ENCODE measurements around the gene BACE1-AS.
"Not testable (repeated sequence)": the region's sequence is repeated elsewhere in the genome, so short reads cannot be mapped to it uniquely, and the experiment has no call there.

The BACE1-AS gene

DNA sequence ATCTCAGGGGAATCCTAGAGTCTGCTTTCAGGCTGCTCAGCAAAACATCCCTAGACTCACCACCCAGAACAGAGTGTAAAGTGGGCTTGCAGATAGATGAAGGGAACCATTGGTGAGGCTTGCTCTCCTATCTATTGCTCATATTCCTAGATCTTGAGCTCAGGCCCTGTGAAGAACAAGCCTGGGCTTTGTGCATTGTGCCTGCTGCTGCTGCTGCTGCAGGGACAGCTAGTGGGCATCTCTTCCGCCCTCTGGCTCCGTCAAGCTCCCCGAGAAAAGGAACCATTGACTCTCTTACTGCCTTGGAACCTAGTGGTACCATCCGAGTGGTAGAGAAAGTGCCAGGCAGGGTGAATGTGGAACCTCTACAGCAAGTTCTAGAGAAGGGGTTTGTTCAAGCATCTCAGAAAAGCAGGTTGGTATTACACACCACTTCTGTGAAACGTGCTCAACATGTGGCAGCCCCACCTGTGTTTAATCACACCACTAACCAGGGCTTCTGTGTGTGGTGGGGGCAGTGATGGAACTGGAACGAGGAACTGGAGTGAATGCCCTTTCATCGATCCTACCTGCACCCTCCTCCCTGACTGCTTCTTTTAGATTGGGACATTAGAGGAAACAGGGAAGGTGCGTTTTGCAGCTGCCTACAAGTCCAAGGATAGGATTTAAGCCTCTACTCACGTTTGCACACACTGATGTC, 4.4 kb downstream of the BACE1-AS start:
- no peak for DNase-seq

DNA sequence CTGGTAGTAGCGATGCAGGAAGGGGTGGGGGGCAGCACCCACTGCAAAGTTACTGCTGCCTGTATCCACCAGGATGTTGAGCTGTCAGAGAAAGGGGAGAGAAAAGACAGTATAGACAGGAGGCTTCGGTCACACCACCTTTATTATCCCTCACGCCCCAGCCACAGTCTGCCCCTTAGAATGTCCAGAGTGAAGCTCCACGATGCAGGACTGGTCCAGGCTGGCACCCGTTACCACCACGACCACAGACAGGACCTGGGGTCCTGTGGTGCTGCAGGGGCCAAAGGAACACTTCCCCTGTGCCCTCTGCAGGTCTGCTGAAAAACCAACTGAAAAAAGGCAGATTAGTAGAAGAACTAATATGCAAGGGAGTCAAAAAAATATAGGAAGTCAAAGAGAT, 5.7 kb downstream of the BACE1-AS start:
- DNase-seq = no peak

DNA sequence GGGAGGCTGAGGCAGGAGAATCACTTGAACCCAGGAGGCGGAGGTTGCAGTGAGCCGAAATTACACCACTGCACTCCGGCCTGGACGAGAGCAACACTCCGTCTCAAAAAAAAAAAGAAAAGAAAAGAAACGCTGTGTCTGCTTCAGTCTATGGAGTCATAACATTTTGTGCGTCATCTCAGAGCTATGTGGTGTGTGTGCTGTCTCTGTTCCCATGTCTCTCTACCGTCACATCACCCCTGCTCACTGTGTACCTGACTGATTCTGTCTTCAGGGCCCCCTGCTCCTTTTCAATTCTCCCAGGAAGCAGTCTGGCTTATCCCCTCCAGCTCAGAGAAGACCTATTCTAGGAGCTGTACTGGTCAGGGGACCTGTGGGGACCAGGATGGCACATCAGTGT, 7.0 kb downstream of the BACE1-AS start:
- no peak for DNase-seq

DNA sequence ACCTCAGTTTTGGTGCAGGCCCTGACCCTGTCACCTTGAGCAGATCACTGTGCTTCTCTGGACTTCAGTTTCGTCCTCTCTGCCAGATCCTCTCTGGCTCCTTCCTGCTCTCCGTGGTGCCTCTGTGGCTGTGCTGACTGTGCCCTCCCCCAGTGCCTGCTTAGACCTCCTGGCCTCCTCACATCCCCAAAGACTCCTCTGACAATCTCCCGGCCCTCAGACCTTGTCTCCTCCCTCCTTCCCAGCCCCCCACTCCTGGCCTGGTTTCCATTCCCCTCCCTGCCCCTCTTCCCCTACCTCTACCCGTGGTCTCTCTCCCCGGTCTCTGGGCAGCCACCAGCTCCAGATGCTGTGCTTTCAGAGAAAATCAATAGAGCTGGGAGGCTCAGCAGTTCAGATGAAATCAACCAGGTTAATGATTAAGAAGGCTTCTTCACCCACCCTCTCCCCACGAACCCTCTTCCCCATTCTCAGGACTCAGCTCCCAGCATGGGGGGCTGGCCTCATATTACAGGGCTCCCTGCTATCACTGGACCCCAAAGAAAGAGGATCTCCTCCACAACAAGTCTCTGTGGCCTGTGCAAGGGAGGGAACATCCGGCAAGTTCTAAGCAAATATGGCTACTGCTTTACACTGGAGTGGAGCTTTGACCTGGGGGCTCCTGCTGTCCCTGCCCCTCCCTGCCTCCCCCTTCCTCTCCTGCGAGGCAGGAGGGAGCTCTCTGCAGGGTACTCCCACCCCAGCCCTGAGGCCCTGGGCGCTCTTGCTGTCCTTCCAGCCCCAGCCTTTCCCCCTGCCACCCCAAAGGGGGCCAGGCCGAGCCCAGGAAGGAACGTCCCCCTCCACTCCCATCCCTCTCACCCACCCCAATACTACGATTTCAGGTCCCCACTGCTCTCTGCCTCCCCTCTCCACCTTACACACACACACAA, 8.5 kb downstream of the BACE1-AS start:
- no peak for DNase-seq

DNA sequence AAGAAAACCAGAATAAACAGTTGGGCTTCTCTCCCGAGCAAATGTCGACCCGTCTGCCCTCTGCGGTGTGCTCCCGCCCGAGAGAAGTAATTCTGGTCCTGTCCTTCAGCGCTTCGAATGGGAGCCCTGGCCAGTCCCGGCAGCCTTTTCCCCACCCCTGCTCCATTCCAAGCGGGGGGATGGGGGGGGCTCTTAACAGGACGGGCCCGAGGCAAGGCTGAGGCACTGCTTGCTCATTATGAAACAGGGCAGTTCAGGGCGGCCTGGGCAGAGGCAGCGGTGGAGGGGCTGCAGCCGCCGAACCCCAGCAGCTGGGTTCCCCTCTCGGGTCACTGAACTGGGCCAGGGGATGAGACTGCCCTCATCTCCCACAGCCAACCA, 9.1 kb downstream of the BACE1-AS start:
- DNase-seq = no peak

DNA sequence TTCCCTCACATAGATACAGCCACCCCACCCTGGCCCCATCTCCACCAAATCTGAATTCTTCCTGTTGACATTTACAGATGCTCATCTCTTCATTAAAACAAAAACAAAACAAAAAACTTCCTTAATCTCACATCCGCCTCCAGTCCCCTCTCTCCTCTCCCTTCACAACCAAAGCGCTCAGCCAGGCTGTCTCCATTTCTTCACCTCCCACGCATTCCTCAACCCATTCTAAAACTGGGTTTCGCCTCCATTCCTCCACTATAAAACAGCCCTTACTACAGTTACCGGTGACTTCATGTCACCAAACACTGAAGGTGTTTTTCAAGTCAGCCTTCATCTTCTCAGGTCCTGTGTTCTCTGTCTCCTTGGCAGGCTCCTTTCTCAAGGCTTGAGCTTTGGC, 9.6 kb downstream of the BACE1-AS start:
- no peak for DNase-seq

DNA sequence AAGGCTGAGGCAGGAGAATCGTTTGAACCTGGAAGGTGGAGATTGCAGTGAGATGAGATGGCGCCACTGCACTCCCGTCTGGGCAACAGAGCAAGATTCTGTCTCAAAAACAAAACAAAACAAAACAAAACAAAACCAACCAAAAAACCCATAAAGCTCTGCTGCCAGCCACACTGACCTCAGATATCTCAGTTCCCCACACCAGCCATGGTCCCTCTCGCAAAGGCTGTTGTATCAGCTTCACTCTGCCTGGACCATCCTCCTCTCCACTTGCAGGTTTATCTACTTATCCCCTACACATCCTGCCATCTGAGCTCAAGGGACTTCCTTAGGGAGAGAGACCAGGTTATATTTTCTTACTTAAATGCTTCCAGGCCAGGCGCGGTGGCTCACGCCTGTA, 11.1 kb downstream of the BACE1-AS start:
- DNase-seq = no peak

DNA sequence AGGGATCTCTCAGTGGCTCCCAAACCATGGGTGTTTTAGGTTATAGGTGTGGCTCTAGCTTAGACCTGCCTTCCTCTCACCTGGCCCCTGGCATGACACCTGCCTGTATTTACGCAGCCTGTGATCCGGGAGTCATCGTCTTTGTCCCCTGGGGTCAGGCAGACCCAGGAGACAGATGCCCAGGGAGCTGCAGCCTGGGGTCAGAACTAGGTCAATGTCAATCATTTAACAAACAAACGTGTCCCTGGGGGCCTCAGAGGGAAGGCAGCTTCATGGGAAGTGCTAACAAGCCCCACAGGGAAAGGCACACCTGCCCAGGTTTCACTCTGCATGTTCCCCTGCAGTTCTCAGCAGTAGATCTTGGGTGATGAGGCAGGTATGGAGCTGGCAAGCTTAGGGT, 12.0 kb downstream of the BACE1-AS start:
- no peak for DNase-seq

DNA sequence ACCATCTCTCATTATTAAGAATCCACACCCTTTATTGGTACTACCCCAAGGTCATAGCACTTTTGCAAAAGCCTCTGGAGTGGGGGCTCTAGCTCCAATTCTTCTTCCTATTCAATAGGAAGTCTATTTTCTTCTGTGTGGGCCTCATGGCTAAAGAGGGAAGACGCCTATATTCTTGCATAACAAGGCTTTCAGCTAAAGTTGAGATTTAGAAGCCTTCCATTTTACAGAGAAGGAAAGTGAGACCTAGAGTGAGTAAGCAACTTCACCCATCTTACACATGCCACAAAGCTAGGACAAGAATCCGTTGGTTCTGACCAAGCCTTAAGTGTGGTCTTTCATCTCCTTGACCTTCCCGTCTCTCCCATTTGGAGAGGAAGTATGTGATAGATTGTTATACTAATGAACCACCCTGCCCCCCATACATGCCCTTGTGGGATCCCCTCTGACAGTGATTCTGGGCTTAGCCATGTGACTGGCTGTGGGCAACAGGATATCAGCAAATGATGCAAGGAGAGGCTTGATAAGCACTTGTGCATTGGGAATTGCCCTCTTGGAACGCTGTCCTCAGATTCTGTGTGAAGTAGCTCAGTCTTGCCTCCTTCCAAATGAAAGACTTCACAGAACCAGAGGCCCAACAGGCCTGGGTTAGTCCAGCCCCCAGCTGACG, 12.6 kb downstream of the BACE1-AS start:
- no peak for DNase-seq

DNA sequence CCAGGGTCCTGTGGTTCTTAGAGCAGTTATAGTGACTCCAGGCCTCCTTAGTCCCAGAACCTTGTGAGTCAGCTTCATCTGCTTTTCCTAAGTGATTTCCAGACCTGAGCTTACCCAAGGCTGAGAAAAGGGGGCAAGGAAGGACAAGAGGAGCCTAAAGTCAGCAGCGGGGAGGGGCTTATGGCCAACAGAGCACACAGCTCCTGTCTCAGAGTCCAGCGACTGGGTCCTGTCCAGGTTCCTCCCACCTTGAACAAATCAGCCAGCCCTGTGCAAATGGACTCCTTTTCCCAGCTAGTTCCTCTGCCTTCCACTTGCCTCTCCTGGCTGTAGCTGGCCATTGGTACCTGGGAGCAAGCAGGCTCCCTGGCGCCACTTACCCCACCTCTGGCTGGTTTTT, 14.0 kb downstream of the BACE1-AS start:
- DNase-seq = no peak

DNA sequence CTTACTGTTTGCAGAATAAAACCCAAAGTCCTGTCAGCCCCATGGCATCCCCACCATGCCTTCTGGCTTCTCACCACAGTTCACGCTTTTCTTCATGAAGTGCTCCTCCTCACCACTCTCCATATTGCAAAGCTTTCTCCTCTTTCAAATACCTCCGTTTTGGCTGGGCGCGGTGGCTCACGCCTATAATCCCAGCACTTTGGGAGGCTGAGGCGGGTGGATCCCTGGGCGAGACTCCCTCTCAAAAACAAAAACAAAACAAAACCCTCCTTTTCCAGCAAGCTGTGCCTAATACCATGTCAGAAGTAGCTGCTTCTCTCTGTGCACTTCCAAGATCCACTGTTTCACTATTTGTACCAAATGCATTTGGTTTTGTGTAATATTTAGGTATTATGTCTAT, 18.2 kb downstream of the BACE1-AS start:
- no peak for DNase-seq

DNA sequence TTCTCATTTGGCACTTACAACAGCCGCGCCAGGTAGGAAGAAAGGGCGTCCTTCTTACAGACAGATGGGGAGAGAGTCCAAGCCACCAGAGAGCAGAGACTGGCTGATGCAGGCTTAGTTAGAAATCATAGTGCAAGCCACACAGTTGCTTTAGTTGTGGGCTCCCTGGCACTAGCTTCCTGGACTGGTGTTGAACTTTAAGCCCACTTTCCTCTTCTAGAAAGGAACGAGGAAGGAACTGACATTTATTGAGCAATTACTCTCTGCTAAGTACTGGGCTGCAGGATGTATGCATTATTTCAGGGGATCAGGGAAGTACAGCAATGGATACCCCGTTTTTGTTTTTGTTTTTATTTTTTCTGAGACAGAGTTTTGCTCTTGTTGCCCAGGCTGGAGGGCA, 21.9 kb downstream of the BACE1-AS start:
- DNase-seq = no peak

DNA sequence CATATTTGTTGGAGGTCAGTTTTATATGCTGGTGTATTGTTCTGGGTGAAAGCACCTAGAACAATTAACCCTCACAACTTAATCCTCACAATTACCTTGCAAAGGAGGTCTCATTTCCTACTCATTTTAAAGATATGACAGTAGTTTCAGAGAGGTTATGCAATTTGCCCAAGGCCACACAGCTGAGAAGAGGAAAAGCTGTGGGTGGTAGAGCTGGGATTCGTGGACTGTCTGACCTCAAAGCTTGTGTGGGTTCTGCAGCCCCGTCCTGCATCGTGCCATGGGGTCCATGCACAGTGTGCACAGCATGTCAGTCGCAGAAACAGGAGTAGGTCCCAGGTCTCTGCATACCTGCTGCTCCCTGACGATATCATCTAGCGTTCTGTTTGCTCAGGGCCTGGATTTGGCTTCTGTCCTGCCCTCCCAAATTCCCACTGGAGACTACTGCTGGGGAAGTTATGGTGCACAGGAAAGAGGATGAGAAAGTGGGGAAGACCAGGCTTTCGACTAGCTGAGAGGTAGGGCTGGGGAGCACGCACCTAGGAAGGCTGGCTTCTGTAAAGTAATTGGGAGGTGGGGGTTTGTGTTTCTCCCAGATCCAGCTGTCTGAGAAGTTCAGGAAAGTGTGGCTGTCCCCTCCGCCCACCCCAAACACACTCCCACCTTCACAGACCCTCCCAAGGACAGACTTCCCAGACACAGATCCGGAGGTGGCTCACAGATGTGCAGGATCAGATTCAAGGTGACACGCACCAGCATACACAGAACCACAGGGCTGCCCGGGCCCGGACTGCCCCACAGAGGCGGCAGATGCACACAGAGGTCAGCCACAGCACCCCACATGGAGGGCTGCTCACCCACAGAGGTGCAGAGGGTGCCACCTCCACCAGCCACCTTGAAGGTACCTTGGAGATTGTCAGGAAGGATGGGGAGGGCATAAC, 23.0 kb downstream of the BACE1-AS start:
- DNase-seq = no peak

DNA sequence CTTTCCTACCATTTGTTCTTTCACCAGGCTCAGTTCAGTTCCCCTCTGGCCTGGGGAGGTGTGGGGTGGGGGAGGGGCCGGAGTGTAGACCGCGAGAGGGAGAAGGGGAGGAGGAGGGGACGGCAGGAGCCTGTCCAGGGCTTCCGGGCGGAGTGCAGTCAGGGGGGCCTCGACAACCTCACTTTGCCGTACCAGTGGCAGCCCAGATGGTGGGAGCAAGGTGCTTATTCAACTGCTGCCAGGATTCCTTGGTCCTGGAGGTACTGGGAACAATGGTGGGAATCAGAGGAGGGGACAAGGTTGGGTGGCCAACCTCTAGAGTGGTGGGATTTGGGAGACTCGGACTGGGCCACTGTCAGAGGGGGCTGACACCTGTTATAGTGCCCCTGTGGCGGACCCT, 23.7 kb downstream of the BACE1-AS start:
- DNase-seq = no peak

DNA sequence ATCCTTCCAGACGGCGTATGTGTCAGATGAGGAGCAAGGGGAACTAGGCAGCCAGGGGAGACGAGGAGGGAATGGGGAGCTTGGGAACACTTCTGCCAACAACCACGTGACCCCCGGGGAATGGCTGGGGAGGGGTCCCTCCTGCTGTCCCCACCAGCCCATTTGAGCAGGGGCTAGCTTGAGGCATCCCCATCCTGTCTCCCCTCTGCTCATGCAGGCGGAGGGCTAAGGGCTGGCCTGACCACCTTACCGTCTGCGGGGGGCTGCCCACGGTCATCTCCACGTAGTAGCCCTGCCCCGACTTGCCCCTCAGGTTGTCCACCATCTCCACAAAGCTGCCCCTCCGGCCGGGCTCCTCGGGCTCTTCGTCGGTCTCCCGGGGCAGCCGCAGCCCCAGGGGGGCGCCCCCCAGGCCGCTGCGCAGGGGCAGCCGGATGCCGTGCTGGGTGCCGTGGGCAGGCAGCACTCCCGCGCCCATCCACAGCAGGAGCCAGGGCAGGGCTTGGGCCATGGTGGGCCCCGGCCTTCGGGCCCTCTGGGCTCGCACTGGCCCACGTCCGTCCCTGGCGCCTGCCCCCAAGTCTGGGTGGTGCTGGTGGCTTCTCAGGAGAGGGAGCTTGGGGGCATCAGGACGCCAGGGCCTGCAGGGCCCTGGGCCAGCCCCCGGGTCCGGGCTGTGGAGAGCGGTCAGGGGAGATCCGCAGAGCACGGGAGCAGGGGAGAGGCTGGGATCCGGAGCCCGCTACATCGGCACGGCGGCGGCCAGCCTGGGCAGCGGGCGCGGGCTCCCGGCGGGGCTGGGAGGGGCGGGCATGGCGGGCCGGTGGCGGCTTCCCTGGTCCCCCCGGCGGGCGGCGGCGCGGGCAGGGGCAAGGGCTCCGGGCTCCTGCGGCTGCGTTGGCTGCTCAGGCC, 24.4 kb downstream of the BACE1-AS start:
- DNase-seq = no peak

DNA sequence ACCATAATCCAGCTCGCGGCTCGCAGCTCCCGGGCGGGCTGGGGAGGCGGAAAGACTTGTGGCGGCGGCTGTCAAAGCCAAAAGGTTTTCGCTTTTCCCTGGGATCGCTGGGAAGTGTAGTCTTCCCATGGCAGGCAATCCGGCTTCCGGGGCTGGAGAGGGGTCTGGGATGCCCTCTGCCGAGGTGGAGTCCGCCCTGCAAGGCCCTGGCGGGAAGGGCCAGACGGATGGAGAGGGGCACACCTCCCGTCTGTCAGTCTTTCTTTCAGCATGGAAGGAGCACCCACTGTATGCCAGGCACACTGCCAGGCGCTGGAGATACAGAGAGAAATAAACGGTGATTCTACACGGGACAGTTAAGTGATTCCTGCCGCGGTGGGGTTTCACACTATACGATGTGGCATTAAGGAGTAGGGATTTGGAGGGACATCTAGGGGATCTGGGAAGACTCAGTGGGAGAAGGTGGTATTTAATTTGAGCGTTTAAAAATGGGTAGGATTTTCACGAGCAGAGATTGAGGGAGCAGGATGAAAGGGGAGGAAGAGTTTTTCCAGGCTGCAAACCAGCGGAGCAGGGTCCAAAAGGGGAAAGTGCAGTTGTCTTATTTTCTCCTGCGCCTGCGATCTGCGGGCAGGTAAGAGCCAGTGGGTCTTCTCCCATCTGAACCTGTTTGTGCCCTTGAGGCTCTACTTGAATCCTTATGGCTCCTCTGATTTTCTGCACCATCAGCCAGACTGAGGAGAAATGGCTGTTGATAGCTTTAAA, 25.2 kb downstream of the BACE1-AS start, which contains the start of gene BACE1:
Gene BACE1 (minus strand): TSS at position 60 of the 765 bp plus-strand sequence. CDS start 461 bp downstream, outside the sequence.
- DNase-seq = no peak

DNA sequence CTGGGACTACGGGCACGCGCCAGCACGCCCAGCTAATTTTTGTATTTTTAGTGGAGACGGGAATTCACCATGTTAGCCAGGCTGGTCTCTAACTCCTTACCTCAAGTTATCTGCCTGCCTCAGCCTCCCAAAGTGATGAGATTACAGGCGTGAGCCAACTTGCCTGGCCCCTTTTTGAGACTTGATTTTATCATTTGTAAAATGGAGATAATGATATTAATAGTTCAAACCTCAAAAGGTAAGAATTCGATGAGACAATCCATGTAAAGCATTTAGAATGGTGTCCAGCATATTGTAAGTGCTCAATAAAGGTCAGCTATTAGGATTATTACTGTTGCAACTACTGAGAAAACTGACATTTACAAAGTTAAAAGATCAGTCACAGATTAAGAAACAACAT, 27.6 kb downstream of the BACE1-AS start:
- DNase-seq = no peak

DNA sequence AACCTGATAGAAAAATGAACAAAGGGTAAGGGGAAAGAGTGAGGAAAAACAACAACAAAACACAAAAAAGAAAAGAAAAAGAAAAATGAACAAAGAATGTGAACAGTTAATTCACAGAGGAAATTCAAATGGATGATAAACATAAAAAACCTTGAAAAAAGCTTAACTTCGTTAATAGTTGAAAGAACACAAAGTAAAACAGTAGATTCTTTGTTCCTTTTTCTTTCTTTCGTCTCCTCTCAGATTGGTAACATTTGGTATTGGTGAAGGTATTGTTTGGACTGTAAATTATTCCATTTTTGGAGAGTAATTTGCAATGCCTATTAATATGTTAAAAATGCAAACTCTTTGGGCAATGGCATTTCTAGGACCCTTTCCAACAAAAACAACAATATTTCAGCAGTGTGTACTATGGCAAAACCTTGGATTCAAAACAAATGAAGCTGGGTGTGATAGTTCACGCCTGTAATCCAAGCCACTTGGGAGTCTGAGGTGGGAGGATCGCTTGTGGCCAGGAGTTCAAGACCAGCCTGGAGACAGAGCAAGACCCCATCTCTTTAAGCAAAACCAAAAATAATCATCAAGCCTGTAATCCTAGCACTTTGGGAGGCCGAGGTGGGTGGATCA, 28.2 kb downstream of the BACE1-AS start:
- DNase-seq = no peak

DNA sequence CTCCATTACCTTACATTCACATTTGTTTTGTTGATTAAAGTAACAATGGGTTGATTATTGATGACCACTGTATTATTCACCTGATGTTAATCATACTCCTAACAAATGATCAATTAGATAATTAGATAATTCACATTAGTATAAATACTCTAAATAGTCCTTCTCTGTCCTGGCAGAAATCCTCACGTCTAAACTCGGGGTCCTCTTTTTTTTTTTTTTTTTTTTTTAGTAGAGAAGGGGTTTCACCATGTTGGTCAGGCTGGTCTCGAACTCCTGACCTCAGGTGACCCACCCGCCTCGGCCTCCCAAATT, 36.1 kb downstream of the BACE1-AS start:
- DNase-seq = not testable (repeated sequence)
